GM23338 (cell line): ENCODE results near the gene TRAM2. TPM values are rescaled to one million over a fixed set of nuclear protein-coding genes. Genes with fewer than 3 reads are reported as not detected.
A peak's percentile ranks its signal among the peaks of the same experiment; 100 is the strongest.

Experiments used
- ATAC-seq: fragments of 200-7000 bp; cut with Tn5 transposase; 3 replicates; pipeline ENCODE4 v1.9.1; 2020
- DNase-seq: peaks from one replicate; pipeline ENCODE4 v3.0.0-alpha.2; 2015; ENCODE audit warnings: low spot score
- H2AFZ ChIP-seq: fragments of 200-600 bp; sonication (generic); 2 replicates; pipeline ENCODE4 v1.8.0; 2016; ENCODE audit warnings: antibody characterized with exemption, mild to moderate bottlenecking, moderate library complexity
- H3F3A ChIP-seq: fragments of 200-600 bp; sonication (generic); replicated peaks from 2 replicates; pipeline ENCODE4 v1.8.0; 2017; ENCODE audit warnings: antibody characterized with exemption, mixed run types, low read depth
- H3K27ac ChIP-seq: fragments of 200-600 bp; sonication (generic); 2 replicates; pipeline ENCODE4 v1.6.1; 2016; ENCODE audit warnings: low read depth
- H3K27me3 ChIP-seq: fragments of 200-600 bp; sonication (generic); 2 replicates; pipeline ENCODE4 v1.8.0; 2016; ENCODE audit warnings: mild to moderate bottlenecking, mixed run types, moderate library complexity; ENCODE audit not compliant: insufficient read depth
- H3K36me3 ChIP-seq: fragments of 200-600 bp; sonication (generic); 2 replicates; pipeline ENCODE4 v1.8.0; 2016; ENCODE audit warnings: mild to moderate bottlenecking; ENCODE audit not compliant: insufficient read depth
- H3K4me1 ChIP-seq: fragments of 200-600 bp; sonication (generic); 2 replicates; pipeline ENCODE4 v1.8.0; 2016; ENCODE audit warnings: mild to moderate bottlenecking, moderate library complexity; ENCODE audit not compliant: insufficient read depth
- H3K4me2 ChIP-seq: fragments of 200-600 bp; sonication (generic); 2 replicates; pipeline ENCODE4 v1.7.1; 2017; ENCODE audit warnings: mixed run types
- H3K4me3 ChIP-seq: fragments of 200-600 bp; sonication (generic); 2 replicates; pipeline ENCODE4 v1.6.1; 2016; ENCODE audit warnings: mixed run types
- H3K79me2 ChIP-seq: fragments of 200-600 bp; sonication (generic); replicated peaks from 2 replicates; pipeline ENCODE4 v1.8.0; 2017; ENCODE audit warnings: mild to moderate bottlenecking; ENCODE audit not compliant: insufficient read depth
- H3K9me2 ChIP-seq: fragments of 200-600 bp; sonication (generic); 2 replicates; pipeline ENCODE4 v1.8.0; 2017; ENCODE audit not compliant: insufficient read depth
- H4K20me1 ChIP-seq: fragments of 200-600 bp; sonication (generic); replicated peaks from 2 replicates; pipeline ENCODE4 v1.8.0; 2017; ENCODE audit warnings: mild to moderate bottlenecking; ENCODE audit not compliant: insufficient read depth
- H3K27ac Mint-ChIP-seq: 2 replicates; pipeline ENCODE4 v1.8.0; 2020; ENCODE audit warnings: inconsistent platforms, mild to moderate bottlenecking, moderate library complexity, mixed read lengths
- H3K27me3 Mint-ChIP-seq: 3 replicates; pipeline ENCODE4 v1.8.0; 2022; ENCODE audit warnings: low read depth, mild to moderate bottlenecking, moderate library complexity, mixed read lengths, inconsistent platforms; ENCODE audit not compliant: insufficient read depth, poor library complexity
- H3K36me3 Mint-ChIP-seq: 3 replicates; pipeline ENCODE4 v1.8.0; 2021; ENCODE audit warnings: low read depth, mild to moderate bottlenecking, inconsistent platforms, moderate library complexity, mixed read lengths
- H3K4me1 Mint-ChIP-seq: 3 replicates; pipeline ENCODE4 v1.8.0; 2020; ENCODE audit warnings: mild to moderate bottlenecking, inconsistent platforms, mixed read lengths
- H3K4me3 Mint-ChIP-seq: 3 replicates; pipeline ENCODE4 v1.8.0; 2021; ENCODE audit warnings: moderate library complexity, mild to moderate bottlenecking, inconsistent platforms, mixed read lengths
- H3K9me3 Mint-ChIP-seq: 3 replicates; pipeline ENCODE4 v1.8.0; 2020; ENCODE audit warnings: moderate library complexity, mild to moderate bottlenecking, inconsistent platforms, mixed read lengths
- CREB1 ChIP-seq: fragments of 250-450 bp; sonication (Bioruptor Pico); IDR thresholded peaks from 2 replicates; pipeline ENCODE4 v1.5.0; 2020; ENCODE audit warnings: low read depth, mild to moderate bottlenecking, moderate library complexity
- EZH2 ChIP-seq: fragments of 200-600 bp; sonication (generic); IDR thresholded peaks from one replicate; pipeline ENCODE4 v1.8.0; 2017; ENCODE audit warnings: antibody characterized with exemption, mild to moderate bottlenecking, low read depth; ENCODE audit not compliant: unreplicated experiment
- EZH2phosphoT487 ChIP-seq: fragments of 200-600 bp; sonication (generic); IDR thresholded peaks from one replicate; pipeline ENCODE4 v1.8.1; 2018; ENCODE audit warnings: antibody characterized with exemption; ENCODE audit not compliant: unreplicated experiment
- NANOG ChIP-seq: IDR thresholded peaks from 2 replicates; pipeline ENCODE4 v1.6.1; 2016; ENCODE audit warnings: antibody characterized with exemption, borderline replicate concordance
- POLR2AphosphoS5 ChIP-seq: IDR thresholded peaks from 2 replicates; pipeline ENCODE4 v1.6.1; 2016; ENCODE audit warnings: antibody characterized with exemption, low read depth
- polyA plus RNA-seq: library from polyadenylated mRNA; unstranded; fragments of >200 nt; fragmentation: Nextera tagmentation; extraction: Ambion mirVana; gene quantifications from 2 replicates; pipeline ENCODE4 v1.2.1, GENCODE V29; 2016
- total RNA-seq: library from RNA; depleted of rRNA; stranded (reverse); fragments of >200 nt; shearing (Covaris generic); gene quantifications from 2 replicates; pipeline ENCODE4 v1.2.3, GENCODE V29; 2014
- TF ChIP-seq, protein P1 (sequence below): fragments of 250-450 bp; sonication (Bioruptor Pico); IDR thresholded peaks from 2 replicates; pipeline ENCODE4 v1.5.0; 2020; ENCODE audit warnings: mild to moderate bottlenecking, moderate library complexity
- TF ChIP-seq, protein P2 (sequence below): IDR thresholded peaks from 2 replicates; pipeline ENCODE4 v1.6.1; 2016; ENCODE audit warnings: antibody characterized with exemption

The TRAM2 gene
- total and polyA plus RNA-seq, 2 experiments from 2014 or later, result 4.0 to 14.0 TPM

DNA sequence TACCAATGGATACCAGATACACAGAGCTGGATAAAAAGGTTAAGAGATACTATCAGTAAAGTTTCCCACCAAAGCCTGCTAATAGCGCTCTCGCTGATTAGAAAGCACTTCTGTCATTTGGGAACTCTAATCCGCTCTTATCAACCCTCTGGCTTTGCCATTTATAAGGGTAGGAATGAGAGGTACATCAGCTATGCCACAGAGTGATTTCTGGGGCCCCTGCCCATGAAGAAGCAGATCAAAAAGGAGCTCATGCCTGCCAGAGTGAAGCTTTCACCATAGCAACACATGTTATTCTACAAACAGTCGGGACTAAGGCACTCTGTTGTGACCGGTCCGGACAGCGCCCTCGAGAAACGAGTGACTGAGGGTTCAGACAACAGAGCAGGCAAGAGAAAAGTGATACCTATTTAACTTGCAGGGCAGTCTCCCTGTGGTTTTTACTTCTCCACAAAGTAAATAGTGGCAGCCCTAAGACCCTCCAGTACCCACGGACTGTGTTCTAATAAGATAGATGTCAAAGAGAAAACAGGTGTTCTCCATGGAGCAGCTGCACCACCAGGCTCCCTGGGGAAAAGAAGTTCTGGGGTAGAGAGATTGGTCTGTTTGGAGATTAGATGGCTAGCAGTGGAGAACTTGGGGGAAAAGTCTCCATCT is 5.6 kb downstream of the TRAM2 start (continued):
- TF ChIP-seq, protein P1, sequence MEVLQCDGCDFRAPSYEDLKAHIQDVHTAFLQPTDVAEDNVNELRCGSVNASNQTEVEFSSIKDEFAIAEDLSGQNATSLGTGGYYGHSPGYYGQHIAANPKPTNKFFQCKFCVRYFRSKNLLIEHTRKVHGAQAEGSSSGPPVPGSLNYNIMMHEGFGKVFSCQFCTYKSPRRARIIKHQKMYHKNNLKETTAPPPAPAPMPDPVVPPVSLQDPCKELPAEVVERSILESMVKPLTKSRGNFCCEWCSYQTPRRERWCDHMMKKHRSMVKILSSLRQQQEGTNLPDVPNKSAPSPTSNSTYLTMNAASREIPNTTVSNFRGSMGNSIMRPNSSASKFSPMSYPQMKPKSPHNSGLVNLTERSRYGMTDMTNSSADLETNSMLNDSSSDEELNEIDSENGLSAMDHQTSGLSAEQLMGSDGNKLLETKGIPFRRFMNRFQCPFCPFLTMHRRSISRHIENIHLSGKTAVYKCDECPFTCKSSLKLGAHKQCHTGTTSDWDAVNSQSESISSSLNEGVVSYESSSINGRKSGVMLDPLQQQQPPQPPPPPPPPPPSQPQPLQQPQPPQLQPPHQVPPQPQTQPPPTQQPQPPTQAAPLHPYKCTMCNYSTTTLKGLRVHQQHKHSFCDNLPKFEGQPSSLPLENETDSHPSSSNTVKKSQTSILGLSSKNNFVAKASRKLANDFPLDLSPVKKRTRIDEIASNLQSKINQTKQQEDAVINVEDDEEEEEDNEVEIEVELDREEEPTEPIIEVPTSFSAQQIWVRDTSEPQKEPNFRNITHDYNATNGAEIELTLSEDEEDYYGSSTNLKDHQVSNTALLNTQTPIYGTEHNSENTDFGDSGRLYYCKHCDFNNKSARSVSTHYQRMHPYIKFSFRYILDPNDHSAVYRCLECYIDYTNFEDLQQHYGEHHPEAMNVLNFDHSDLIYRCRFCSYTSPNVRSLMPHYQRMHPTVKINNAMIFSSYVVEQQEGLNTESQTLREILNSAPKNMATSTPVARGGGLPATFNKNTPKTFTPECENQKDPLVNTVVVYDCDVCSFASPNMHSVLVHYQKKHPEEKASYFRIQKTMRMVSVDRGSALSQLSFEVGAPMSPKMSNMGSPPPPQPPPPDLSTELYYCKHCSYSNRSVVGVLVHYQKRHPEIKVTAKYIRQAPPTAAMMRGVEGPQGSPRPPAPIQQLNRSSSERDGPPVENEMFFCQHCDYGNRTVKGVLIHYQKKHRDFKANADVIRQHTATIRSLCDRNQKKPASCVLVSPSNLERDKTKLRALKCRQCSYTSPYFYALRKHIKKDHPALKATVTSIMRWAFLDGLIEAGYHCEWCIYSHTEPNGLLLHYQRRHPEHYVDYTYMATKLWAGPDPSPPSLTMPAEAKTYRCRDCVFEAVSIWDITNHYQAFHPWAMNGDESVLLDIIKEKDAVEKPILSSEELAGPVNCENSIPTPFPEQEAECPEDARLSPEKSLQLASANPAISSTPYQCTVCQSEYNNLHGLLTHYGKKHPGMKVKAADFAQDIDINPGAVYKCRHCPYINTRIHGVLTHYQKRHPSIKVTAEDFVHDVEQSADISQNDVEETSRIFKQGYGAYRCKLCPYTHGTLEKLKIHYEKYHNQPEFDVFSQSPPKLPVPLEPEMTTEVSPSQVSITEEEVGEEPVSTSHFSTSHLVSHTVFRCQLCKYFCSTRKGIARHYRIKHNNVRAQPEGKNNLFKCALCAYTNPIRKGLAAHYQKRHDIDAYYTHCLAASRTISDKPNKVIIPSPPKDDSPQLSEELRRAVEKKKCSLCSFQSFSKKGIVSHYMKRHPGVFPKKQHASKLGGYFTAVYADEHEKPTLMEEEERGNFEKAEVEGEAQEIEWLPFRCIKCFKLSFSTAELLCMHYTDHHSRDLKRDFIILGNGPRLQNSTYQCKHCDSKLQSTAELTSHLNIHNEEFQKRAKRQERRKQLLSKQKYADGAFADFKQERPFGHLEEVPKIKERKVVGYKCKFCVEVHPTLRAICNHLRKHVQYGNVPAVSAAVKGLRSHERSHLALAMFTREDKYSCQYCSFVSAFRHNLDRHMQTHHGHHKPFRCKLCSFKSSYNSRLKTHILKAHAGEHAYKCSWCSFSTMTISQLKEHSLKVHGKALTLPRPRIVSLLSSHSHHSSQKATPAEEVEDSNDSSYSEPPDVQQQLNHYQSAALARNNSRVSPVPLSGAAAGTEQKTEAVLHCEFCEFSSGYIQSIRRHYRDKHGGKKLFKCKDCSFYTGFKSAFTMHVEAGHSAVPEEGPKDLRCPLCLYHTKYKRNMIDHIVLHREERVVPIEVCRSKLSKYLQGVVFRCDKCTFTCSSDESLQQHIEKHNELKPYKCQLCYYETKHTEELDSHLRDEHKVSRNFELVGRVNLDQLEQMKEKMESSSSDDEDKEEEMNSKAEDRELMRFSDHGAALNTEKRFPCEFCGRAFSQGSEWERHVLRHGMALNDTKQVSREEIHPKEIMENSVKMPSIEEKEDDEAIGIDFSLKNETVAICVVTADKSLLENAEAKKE (CRISPR knock-in tag), result no peak
- TF ChIP-seq POLR2AphosphoS5 (no peak), CREB1 (CRISPR knock-in tag) (no peak)

DNA sequence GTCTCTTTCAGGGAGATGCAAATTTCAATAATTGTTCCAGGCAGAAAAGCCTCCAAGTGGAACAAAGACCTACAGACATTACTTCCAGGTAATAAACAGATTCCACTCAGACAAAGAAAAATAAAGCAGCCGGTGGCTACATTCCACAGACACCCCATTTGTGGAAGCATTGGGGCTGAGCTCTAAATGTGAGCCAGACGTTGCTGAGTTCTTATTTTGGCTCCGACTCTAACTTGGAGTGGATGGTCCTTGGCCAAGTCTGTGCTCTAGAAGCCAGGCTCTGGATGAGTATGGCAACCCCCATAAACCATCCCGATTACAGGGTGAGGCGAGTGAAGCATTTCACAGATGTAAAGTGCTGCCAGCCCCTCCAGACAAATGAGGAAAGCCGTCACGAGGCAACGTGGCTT is 6.6 kb downstream of the TRAM2 start:
- DNase-seq (no peak), ATAC-seq (no peak)
- Histone ChIP-seq H3K9me2 (0 out of 2 replicates have a peak, but pooled peaks cover 4% of the 10 kb centered on the region), H2AFZ (no peak overlapping the region), H3K27me3 (no peaks in the 10 kb centered on the region), H3K4me2 (peak overlapping the region; percentile 15; the same call in 1 of the 2 replicates), H4K20me1 (no peaks in the 10 kb centered on the region; the same call in 1 of the 2 replicates), H3K36me3 (no peaks in the 10 kb centered on the region), H3F3A (no peaks in the 10 kb centered on the region; the same call in 1 of the 2 replicates), H3K79me2 (peaks cover 94% of the 10 kb centered on the region), H3K4me1 (peaks cover 59% of the 10 kb centered on the region), H3K27ac (peak overlapping the region; percentile 70), H3K4me3 (no peak overlapping the region)
- no peak overlapping the region; the same call in 1 of the 2 replicates for H3K27ac Mint-ChIP-seq
- H3K4me3 Mint-ChIP-seq, result no peak overlapping the region
- peaks cover 4% of the 10 kb centered on the region for H3K27me3 Mint-ChIP-seq
- peaks cover 75% of the 10 kb centered on the region for H3K4me1 Mint-ChIP-seq
- no peaks in the 10 kb centered on the region for H3K9me3 Mint-ChIP-seq
- H3K36me3 Mint-ChIP-seq, result no peaks in the 10 kb centered on the region; the same call in 1 of the 3 replicates
- TF ChIP-seq NANOG, result no peak
- no peak for TF ChIP-seq EZH2
- TF ChIP-seq, protein P2, sequence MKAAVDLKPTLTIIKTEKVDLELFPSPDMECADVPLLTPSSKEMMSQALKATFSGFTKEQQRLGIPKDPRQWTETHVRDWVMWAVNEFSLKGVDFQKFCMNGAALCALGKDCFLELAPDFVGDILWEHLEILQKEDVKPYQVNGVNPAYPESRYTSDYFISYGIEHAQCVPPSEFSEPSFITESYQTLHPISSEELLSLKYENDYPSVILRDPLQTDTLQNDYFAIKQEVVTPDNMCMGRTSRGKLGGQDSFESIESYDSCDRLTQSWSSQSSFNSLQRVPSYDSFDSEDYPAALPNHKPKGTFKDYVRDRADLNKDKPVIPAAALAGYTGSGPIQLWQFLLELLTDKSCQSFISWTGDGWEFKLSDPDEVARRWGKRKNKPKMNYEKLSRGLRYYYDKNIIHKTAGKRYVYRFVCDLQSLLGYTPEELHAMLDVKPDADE, result no peak
- TF ChIP-seq EZH2phosphoT487, result no peak
- TF ChIP-seq CREB1 (CRISPR knock-in tag), result no peak
